ENCODE results near the gene ADGRG2. TPM values are rescaled to one million over a fixed set of nuclear protein-coding genes. Genes with fewer than 3 reads are reported as not detected.

ADGRG2 gene
- total RNA-seq, 3 donors from 2014 or later = 0.66 to 1.3 (median 0.96) TPM

DNA sequence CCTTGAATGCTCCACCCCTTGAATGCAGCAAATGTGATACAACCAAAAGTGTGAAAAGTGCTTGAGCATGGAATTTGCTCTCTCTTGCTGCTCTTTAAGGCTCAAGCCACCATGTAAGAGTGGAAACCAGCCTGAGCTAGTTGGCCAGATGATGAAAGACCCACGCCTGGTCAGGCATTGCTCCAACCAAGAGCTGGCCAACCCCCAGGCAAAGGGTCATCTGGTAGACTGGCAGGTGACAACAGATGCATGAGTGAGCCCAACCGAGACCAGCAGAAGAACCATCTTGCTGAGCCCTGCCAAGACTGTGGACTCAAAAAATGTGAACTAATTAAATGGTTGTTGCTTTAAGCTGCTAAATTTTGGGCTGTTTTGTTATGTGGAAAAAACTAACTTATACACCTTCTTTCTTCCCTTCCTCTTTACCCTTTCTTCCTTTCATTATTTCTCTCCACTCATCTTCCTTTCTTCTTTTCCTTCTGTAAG is 32.7 kb downstream of the ADGRG2 start:
- no peak for TF ChIP-seq POLR2AphosphoS5 (IDR thresholded peaks at IDR 0.05)
- TF ChIP-seq, protein P1, sequence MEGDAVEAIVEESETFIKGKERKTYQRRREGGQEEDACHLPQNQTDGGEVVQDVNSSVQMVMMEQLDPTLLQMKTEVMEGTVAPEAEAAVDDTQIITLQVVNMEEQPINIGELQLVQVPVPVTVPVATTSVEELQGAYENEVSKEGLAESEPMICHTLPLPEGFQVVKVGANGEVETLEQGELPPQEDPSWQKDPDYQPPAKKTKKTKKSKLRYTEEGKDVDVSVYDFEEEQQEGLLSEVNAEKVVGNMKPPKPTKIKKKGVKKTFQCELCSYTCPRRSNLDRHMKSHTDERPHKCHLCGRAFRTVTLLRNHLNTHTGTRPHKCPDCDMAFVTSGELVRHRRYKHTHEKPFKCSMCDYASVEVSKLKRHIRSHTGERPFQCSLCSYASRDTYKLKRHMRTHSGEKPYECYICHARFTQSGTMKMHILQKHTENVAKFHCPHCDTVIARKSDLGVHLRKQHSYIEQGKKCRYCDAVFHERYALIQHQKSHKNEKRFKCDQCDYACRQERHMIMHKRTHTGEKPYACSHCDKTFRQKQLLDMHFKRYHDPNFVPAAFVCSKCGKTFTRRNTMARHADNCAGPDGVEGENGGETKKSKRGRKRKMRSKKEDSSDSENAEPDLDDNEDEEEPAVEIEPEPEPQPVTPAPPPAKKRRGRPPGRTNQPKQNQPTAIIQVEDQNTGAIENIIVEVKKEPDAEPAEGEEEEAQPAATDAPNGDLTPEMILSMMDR (IDR thresholded peaks at IDR 0.05) = no peak
- TF ChIP-seq POLR2A (IDR thresholded peaks at IDR 0.05) = no peak
- intact Hi-C loops (cut with DNase I; ENCODE audit: low total_unique reads) = no loop called here
- no peak overlapping the region for H3K4me3 ChIP-seq

DNA sequence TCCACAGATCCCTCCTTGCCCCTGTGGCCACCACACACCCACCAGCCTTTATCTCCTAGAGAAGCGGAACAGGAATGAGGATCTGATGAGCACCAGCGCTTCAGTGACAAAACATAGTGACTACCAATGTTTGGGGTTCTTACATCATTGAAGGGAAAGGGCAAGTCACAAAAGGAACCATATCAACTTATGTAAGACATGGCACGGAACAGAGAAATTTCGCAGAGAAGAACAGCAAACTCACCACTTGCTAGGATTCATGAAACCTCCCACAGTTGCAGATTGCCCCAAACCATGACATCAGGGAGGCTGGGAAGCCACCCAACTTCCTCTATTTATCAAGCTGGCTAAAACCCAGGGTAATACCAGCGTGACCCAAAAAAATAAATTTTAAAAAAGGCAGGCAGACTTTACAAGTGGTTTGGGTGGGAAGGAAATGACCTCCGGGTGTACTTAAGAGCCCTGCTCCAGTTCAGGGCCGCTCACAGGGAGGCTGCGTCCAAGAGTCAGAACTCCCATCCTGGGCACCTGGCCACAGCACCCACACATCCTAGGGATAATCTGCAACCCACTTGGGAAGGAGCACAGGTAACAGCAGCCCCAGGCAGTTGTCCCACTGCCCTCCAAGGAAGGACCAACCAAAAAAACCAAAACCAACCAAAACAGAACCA is 36.0 kb downstream of the ADGRG2 start:
- H3K36me3 ChIP-seq = no peaks in the 10 kb centered on the region
- TF ChIP-seq POLR2AphosphoS5 (IDR thresholded peaks at IDR 0.05) = no peak
- TF ChIP-seq, protein P1 (IDR thresholded peaks at IDR 0.05) = no peak
- no peak for TF ChIP-seq POLR2A (IDR thresholded peaks at IDR 0.05)
- no peak overlapping the region for H3K27ac ChIP-seq
- peaks cover 0 to 6% of the 10 kb centered on the region in 2 donors for H3K27me3 ChIP-seq
- DNase-seq (ENCODE audit: low spot score in 2 of 2) = no peak
- no peak overlapping the region for H3K4me3 ChIP-seq
- H3K4me1 ChIP-seq = no peaks in the 10 kb centered on the region
- peaks cover 4 to 26% of the 10 kb centered on the region in 2 donors for H3K9me3 ChIP-seq
- intact Hi-C loops (cut with DNase I; ENCODE audit: low total_unique reads) = no loop called here

More for the DNA sequence above, 32.7 kb downstream of the ADGRG2 start:
- no peaks in the 10 kb centered on the region for H3K4me1 ChIP-seq
- peaks cover 4 to 26% of the 10 kb centered on the region in 2 donors for H3K9me3 ChIP-seq
- no peak overlapping the region for H3K27ac ChIP-seq
- no peaks in the 10 kb centered on the region for H3K36me3 ChIP-seq
- no peak for DNase-seq (ENCODE audit: low spot score in 2 of 2)
- H3K27me3 ChIP-seq = peaks cover 0 to 9% of the 10 kb centered on the region in 2 donors

DNA sequence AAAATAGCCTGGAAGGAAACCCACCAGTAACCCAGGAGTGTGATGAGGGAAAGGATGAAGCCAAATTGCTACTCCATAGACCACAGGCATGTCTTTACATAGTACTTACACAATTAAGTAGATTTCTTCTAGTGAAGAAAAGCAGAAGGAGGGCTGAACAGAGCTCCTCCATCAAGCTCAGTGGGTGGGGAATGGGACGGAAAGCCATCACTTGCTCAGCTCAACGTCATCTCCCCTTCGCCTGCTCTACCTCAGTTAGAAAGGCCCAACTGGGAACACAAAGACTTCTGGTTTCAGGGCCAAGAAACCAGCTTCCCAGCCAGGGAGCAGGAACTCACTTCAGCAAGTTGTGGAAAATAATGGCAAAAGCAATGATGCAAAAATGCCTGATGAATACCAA is 36.6 kb downstream of the ADGRG2 start:
- H3K4me3 ChIP-seq = no peak overlapping the region
- H3K27me3 ChIP-seq = peaks cover 0 to 6% of the 10 kb centered on the region in 2 donors
- no peak for DNase-seq (ENCODE audit: low spot score in 2 of 2)
- intact Hi-C loops (cut with DNase I; ENCODE audit: low total_unique reads) = no loop called here
- TF ChIP-seq, protein P1 (IDR thresholded peaks at IDR 0.05) = no peak
- TF ChIP-seq POLR2AphosphoS5 (IDR thresholded peaks at IDR 0.05) (no peak), POLR2A (IDR thresholded peaks at IDR 0.05) (no peak)
- H3K36me3 ChIP-seq = no peaks in the 10 kb centered on the region
- peaks cover 4 to 26% of the 10 kb centered on the region in 2 donors for H3K9me3 ChIP-seq
- no peaks in the 10 kb centered on the region for H3K4me1 ChIP-seq
- no peak overlapping the region for H3K27ac ChIP-seq

DNA sequence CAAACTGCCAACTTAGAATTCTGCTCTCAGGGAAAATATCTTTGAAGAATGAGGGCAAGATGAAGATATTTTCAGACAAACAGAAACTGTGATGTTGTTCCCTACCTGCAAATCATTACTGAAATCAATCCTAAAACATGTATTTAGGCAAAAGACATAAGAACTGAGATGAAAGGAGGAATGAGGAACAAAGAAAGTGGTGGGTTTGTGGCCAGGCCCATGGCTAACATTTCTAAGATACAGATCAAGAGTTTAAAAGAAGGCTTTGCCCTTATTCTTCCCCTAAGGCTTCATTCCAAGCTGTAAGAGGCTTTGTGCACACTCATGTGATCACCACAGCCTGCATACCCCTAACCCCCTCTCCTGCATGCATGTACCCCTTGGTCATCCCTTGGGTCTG is 46.5 kb downstream of the ADGRG2 start:
- Histone ChIP-seq H3K4me3 (no peak overlapping the region), H3K4me1 (no peaks in the 10 kb centered on the region), H3K36me3 (no peaks in the 10 kb centered on the region), H3K27me3 (peaks cover 0 to 6% of the 10 kb centered on the region in 2 donors), H3K9me3 (no peaks in the 10 kb centered on the region), H3K27ac (no peak overlapping the region)
- intact Hi-C loops (cut with DNase I; ENCODE audit: low total_unique reads) = no loop called here
- TF ChIP-seq POLR2A (IDR thresholded peaks at IDR 0.05) (no peak), POLR2AphosphoS5 (IDR thresholded peaks at IDR 0.05) (no peak)
- TF ChIP-seq, protein P1 (IDR thresholded peaks at IDR 0.05) = no peak
- DNase-seq (ENCODE audit: low spot score in 2 of 2) = no peak

DNA sequence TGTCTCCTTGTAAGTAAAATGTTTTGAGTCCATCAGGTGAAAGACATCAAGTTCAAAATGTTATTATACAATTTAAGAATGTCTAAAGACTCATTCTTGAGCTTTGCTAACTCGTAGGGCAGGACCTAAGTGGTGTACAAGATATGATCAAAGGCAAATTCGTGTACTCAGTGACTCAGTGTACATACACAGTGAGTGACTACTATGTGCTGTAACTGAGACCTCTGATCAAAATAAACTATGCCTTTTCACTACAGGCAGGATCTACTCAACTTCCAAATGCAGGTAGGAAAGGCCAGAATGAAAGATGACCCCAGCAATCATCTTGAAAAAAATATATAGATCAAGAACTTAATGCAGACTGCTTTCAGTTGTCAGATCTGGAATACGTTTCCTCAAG is 49.9 kb downstream of the ADGRG2 start:
- Histone ChIP-seq H3K4me3 (no peak overlapping the region), H3K27me3 (peaks cover 0 to 6% of the 10 kb centered on the region in 2 donors), H3K4me1 (no peaks in the 10 kb centered on the region), H3K36me3 (no peaks in the 10 kb centered on the region), H3K9me3 (no peaks in the 10 kb centered on the region), H3K27ac (no peak overlapping the region)
- TF ChIP-seq POLR2AphosphoS5 (IDR thresholded peaks at IDR 0.05) = no peak
- TF ChIP-seq, protein P1 (IDR thresholded peaks at IDR 0.05) = no peak
- no peak for TF ChIP-seq POLR2A (IDR thresholded peaks at IDR 0.05)
- no peak for DNase-seq (ENCODE audit: low spot score in 2 of 2)
- intact Hi-C loops (cut with DNase I; ENCODE audit: low total_unique reads) = no loop called here

Data from breast epithelium (tissue), 4 donors.